GM12878 (cell line): Measurements from ENCODE around the gene MYO1D. TPM values are rescaled to one million over a fixed set of nuclear protein-coding genes. Genes with fewer than 3 reads are reported as not detected.
A peak's percentile ranks its signal among the peaks of the same experiment; 100 is the strongest.

Experiments
- BHLHE40 ChIP-seq, 2 experiments: fragments of 450-650 bp in 1 of 2; IDR thresholded peaks; 2 replicates each; pipeline ENCODE4 v1.6.1; 2011 to 2017; ENCODE audit warnings: low read depth in 2 of 2, borderline replicate concordance in 1 of 2, improper control_type of control experiment in 1 of 2, low read length in 1 of 2, mild to moderate bottlenecking in 1 of 2
- CBFB ChIP-seq: IDR thresholded peaks from 2 replicates; pipeline ENCODE4 v1.6.1; 2016; ENCODE audit warnings: antibody characterized with exemption, low read depth
- CHD2 ChIP-seq: IDR thresholded peaks from 2 replicates; pipeline ENCODE4 v1.6.1; 2011; ENCODE audit warnings: low read depth, low read length, improper control_type of control experiment, borderline replicate concordance
- HDAC2 ChIP-seq: fragments of 200-600 bp; sonication (generic); IDR thresholded peaks from 2 replicates; pipeline ENCODE4 v1.6.1; 2017
- NR2C2 ChIP-seq: IDR thresholded peaks from 2 replicates; pipeline ENCODE4 v1.6.1; 2011; ENCODE audit warnings: borderline replicate concordance, low read depth; ENCODE audit not compliant: control insufficient read depth, insufficient read length
- RAD21 ChIP-seq: IDR thresholded peaks from 2 replicates; pipeline ENCODE4 v1.6.1; 2011; ENCODE audit warnings: mild to moderate bottlenecking, low read depth, low read length, moderate library complexity; ENCODE audit not compliant: insufficient read depth
- RB1 ChIP-seq: fragments of 450-650 bp; formaldehyde crosslinking; IDR thresholded peaks from 2 replicates; pipeline ENCODE4 v1.6.1; 2017; ENCODE audit warnings: mild to moderate bottlenecking, borderline replicate concordance
- RUNX3 ChIP-seq: IDR thresholded peaks from 2 replicates; pipeline ENCODE4 v1.6.1; 2012; ENCODE audit warnings: low read length, inconsistent platforms
- SMARCA5 ChIP-seq: fragments of 450-650 bp; IDR thresholded peaks from 2 replicates; pipeline ENCODE4 v1.6.1; 2017; ENCODE audit warnings: mild to moderate bottlenecking
- SMC3 ChIP-seq: IDR thresholded peaks from 2 replicates; pipeline ENCODE4 v1.6.1; 2011; ENCODE audit warnings: low read length, improper control_type of control experiment, borderline replicate concordance
- SP1 ChIP-seq: IDR thresholded peaks from one replicate; pipeline ENCODE4 v1.6.1; 2011; ENCODE audit warnings: low read depth, low read length
- TCF3 ChIP-seq: IDR thresholded peaks from 2 replicates; pipeline ENCODE4 v1.6.1; 2012; ENCODE audit warnings: low read depth, mild to moderate bottlenecking, low read length, borderline replicate concordance; ENCODE audit not compliant: insufficient read depth
- ZNF207 ChIP-seq: fragments of 450-650 bp; IDR thresholded peaks from 2 replicates; pipeline ENCODE4 v1.6.1; 2014; ENCODE audit warnings: antibody characterized with exemption, mild to moderate bottlenecking, borderline replicate concordance
- ZNF24 ChIP-seq: fragments of 450-650 bp; IDR thresholded peaks from 2 replicates; pipeline ENCODE4 v1.6.1; 2017; ENCODE audit warnings: antibody characterized with exemption, mild to moderate bottlenecking
- polyA plus RNA-seq, 11 experiments: library from polyadenylated mRNA; depleted of rRNA in 4 of 11; unstranded in 6 of 11; stranded (reverse) in 5 of 11; fragments of >200 nt; fragmentation: Nextera tagmentation in 4 of 11; fragmentation: Illumina TruSeq in 1 of 11; extraction: Ambion mirVana in 4 of 11; extraction: Trizol in 1 of 11; gene quantifications; 1 replicate in 1 of 11; 2 replicates in 10 of 11; pipeline versions ENCODE4 v1.2.1 to v1.2.3, GENCODE V29; 2011 to 2016; ENCODE audit warnings: inconsistent platforms in 2 of 11, missing spikeins in 2 of 11, low read depth in 1 of 11
- total RNA-seq, 4 experiments: library from RNA; depleted of rRNA in 3 of 4; stranded (reverse); fragments of >200 nt in 3 of 4; fragmentation: Illumina TruSeq in 1 of 4; extraction: Trizol in 1 of 4; gene quantifications; 2 replicates each; pipeline versions ENCODE4 v1.2.1 to v1.2.3, GENCODE V29; 2013 to 2021
- TF ChIP-seq, protein P1 (sequence below): IDR thresholded peaks from 2 replicates; pipeline ENCODE4 v1.6.1; 2012; ENCODE audit warnings: low read depth, low read length, improper control_type of control experiment
- TF ChIP-seq, protein P2 (sequence below): fragments of 450-650 bp; IDR thresholded peaks from 2 replicates; pipeline ENCODE4 v1.6.1; 2016; ENCODE audit warnings: mild to moderate bottlenecking
- TF ChIP-seq, protein P3 (sequence below), 3 experiments: IDR thresholded peaks in 2 of 3; conservative IDR thresholded peaks in 1 of 3; 2 replicates each; pipeline ENCODE4 v1.5.1; 2011; ENCODE audit warnings: low read depth in 3 of 3, low read length in 3 of 3, mild to moderate bottlenecking in 3 of 3, control low read depth in 2 of 3, moderate library complexity in 2 of 3, inconsistent platforms in 1 of 3, mixed read lengths in 1 of 3; ENCODE audit not compliant: control insufficient read depth in 2 of 3, insufficient read depth in 1 of 3; ENCODE audit errors: extremely low read depth in 1 of 3

MYO1D gene
- total and polyA plus RNA-seq, 10 of the 15 experiments (the other 5 are each of a cell fraction or from before 2014, with no cell fraction given): 1.8 to 37.7 (median 25.4) TPM

DNA sequence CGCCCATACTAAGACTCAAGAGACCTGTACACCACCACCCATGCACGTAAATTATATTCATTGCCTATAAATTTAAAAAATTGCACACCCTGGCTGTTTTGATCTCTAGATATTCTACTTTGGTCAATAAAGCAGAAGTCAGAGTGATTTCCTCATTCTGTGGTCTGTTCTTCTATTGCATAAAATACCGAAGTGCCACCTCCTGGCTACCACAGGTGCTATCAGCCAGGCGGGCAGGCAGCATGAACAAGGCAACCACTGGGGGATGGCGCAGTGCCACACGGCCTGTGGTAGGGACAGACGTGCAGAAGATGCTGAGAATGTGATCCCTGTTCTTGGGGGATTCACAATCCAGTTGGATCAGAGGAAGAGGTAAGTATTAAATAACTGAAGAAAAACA, 267.8 kb downstream of the MYO1D start (continued):
- TF ChIP-seq, protein P1, sequence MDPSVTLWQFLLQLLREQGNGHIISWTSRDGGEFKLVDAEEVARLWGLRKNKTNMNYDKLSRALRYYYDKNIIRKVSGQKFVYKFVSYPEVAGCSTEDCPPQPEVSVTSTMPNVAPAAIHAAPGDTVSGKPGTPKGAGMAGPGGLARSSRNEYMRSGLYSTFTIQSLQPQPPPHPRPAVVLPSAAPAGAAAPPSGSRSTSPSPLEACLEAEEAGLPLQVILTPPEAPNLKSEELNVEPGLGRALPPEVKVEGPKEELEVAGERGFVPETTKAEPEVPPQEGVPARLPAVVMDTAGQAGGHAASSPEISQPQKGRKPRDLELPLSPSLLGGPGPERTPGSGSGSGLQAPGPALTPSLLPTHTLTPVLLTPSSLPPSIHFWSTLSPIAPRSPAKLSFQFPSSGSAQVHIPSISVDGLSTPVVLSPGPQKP: 0 out of 2 replicates have a peak, but pooled peaks have one; percentile 21
- TF ChIP-seq RUNX3: peak; percentile 94
- no peak for TF ChIP-seq ZNF207
- TF ChIP-seq NR2C2: no peak
- peak; percentile 61; the same call in 1 of the 2 replicates for TF ChIP-seq CBFB
- TF ChIP-seq RAD21: peak; percentile 88
- peak; percentile 94 for TF ChIP-seq SMC3
- no peak for TF ChIP-seq SP1
- TF ChIP-seq RB1: peak; percentile 70; the same call in 1 of the 2 replicates
- TF ChIP-seq, protein P2, sequence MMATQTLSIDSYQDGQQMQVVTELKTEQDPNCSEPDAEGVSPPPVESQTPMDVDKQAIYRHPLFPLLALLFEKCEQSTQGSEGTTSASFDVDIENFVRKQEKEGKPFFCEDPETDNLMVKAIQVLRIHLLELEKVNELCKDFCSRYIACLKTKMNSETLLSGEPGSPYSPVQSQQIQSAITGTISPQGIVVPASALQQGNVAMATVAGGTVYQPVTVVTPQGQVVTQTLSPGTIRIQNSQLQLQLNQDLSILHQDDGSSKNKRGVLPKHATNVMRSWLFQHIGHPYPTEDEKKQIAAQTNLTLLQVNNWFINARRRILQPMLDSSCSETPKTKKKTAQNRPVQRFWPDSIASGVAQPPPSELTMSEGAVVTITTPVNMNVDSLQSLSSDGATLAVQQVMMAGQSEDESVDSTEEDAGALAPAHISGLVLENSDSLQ: no peak
- peak; percentile 42 to 50; a peak in 1 of 4 replicates for TF ChIP-seq BHLHE40 (IDR thresholded peaks at IDR 0.05; ENCODE audit: borderline replicate concordance in 1 of 2, low read depth in 2 of 2, low read length in 1 of 2)
- TF ChIP-seq, protein P3, sequence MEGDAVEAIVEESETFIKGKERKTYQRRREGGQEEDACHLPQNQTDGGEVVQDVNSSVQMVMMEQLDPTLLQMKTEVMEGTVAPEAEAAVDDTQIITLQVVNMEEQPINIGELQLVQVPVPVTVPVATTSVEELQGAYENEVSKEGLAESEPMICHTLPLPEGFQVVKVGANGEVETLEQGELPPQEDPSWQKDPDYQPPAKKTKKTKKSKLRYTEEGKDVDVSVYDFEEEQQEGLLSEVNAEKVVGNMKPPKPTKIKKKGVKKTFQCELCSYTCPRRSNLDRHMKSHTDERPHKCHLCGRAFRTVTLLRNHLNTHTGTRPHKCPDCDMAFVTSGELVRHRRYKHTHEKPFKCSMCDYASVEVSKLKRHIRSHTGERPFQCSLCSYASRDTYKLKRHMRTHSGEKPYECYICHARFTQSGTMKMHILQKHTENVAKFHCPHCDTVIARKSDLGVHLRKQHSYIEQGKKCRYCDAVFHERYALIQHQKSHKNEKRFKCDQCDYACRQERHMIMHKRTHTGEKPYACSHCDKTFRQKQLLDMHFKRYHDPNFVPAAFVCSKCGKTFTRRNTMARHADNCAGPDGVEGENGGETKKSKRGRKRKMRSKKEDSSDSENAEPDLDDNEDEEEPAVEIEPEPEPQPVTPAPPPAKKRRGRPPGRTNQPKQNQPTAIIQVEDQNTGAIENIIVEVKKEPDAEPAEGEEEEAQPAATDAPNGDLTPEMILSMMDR (IDR thresholded peaks at IDR 0.05 in 2 of 3, conservative IDR thresholded peaks at IDR 0.05 in 1 of 3; ENCODE audit: control insufficient read depth in 2 of 3, extremely low read depth in 1 of 3, insufficient read depth in 1 of 3, low read depth in 3 of 3, low read length in 3 of 3): peak; percentile 73 to 88 (median 78)
- 0 out of 2 replicates have a peak, but pooled peaks have one; percentile 7 for TF ChIP-seq ZNF24
- no peak for TF ChIP-seq HDAC2
- TF ChIP-seq TCF3: 0 out of 2 replicates have a peak, but pooled peaks have one; percentile 10
- TF ChIP-seq SMARCA5: peak; percentile 76; the same call in 1 of the 2 replicates
- 0 out of 2 replicates have a peak, but pooled peaks have one; percentile 25 for TF ChIP-seq CHD2
